ENCODE data around the gene NLRP11. TPM values are rescaled to one million over a fixed set of nuclear protein-coding genes. Genes with fewer than 3 reads are reported as not detected.

The NLRP11 gene
- total and polyA plus RNA-seq, 4 donors: 0.15 TPM; not detected in 3

DNA sequence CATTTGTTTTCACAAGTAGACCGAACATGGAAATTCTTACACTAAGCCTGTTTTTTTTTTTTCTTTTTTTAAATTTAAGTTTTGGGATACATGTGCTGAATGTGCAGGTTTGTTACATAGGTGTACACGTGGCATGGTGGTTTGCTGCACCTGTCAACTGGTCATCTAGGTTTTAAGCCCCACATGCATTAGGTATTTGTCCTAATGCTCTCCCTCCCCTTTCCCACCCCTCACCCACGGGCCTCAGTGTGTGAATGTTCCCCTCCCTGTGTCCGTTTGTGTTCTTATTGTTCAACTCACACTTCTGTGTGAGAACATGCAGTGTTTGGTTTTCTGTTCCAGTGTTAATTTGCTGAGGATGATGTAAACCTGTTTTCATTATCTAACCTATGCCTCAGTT lies 7.1 kb upstream of the NLRP11 start:
- WGBS (ENCODE audit: insufficient coverage): no CpG with 5 or more reads among the region's 4 CpGs
- no peak overlapping the region for H3K27ac ChIP-seq (ENCODE audit: low read depth, low read length)
- H3K27me3 ChIP-seq (ENCODE audit: control insufficient read depth, insufficient read depth, low read length): no peaks in the 10 kb centered on the region
- no peaks in the 10 kb centered on the region for H3K4me1 ChIP-seq (ENCODE audit: control insufficient read depth, insufficient read depth, low read length)
- H3K4me3 ChIP-seq (ENCODE audit: low read depth, low read length): no peak overlapping the region
- peaks cover 3% of the 10 kb centered on the region for H3K9me3 ChIP-seq (ENCODE audit: control insufficient read depth, insufficient read depth, low read length)
- DNase-seq (ENCODE audit: low read depth in 4 of 6, low spot score in 6 of 6): no peak
- no peaks in the 10 kb centered on the region for H3K36me3 ChIP-seq (ENCODE audit: control insufficient read depth, insufficient read depth, low read length)

DNA sequence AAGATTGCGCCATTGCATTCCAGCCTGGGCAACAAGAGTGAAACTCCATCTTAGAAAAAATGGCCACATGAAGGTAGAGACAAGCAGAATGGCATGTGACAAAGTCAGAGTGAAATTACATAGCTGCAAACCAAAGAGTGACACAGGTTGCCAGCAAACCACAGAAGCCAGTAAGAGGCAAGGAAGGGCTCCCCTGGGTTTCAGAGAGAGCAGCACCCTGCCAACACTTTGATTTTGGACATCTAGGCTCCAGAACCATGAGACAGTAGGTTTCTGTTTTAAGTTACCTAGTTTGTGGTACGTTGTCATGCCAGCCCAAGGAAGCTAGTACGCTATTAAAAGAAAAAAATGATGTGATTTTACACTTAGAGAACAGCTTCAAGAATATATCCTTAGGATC lies 6.5 kb upstream of the NLRP11 start:
- H3K9me3 ChIP-seq (ENCODE audit: control insufficient read depth, insufficient read depth, low read length): peaks cover 2% of the 10 kb centered on the region
- 86% methylated on average over 1 of the region's 3 CpGs for WGBS (ENCODE audit: insufficient coverage)
- H3K4me3 ChIP-seq (ENCODE audit: low read depth, low read length): no peak overlapping the region
- H3K4me1 ChIP-seq (ENCODE audit: control insufficient read depth, insufficient read depth, low read length): no peaks in the 10 kb centered on the region
- H3K27me3 ChIP-seq (ENCODE audit: control insufficient read depth, insufficient read depth, low read length): no peaks in the 10 kb centered on the region
- H3K36me3 ChIP-seq (ENCODE audit: control insufficient read depth, insufficient read depth, low read length): no peaks in the 10 kb centered on the region
- DNase-seq (ENCODE audit: low read depth in 4 of 6, low spot score in 6 of 6): no peak
- no peak overlapping the region for H3K27ac ChIP-seq (ENCODE audit: low read depth, low read length)

DNA sequence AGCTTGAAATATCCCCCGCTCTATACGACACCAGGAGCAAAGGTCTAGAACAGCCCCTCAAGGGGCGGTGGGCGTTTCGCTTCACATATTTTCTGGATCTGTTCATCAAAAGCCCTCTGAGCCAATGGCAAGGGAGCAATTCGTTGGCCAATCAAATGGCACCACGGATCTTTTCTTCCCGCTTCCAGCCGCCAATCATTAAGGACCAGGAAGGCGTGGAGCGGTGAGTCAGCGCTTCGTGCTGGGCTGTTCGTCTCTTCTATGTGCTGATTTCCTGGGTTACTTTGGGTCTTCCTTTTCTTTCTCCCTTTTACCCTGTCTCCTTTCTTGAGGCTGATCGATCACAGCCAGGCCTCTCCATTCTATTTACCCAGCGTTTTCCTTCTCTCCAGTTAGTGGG lies 4.5 kb upstream of the NLRP11 start, which contains the start of gene NLRP4:
Gene NLRP4, plus strand, starts transcription at position 201 of the 400 bp plus-strand sequence. CDS start 15,541 bp downstream, outside the sequence.
- Histone ChIP-seq H3K4me1 (ENCODE audit: control insufficient read depth, insufficient read depth, low read length) (no peaks in the 10 kb centered on the region), H3K27me3 (ENCODE audit: control insufficient read depth, insufficient read depth, low read length) (no peaks in the 10 kb centered on the region), H3K36me3 (ENCODE audit: control insufficient read depth, insufficient read depth, low read length) (no peaks in the 10 kb centered on the region), H3K4me3 (ENCODE audit: low read depth, low read length) (no peak within 1 kb of the TSS), H3K27ac (ENCODE audit: low read depth, low read length) (no peak within 1 kb of the TSS), H3K9me3 (ENCODE audit: control insufficient read depth, insufficient read depth, low read length) (no peaks in the 10 kb centered on the region)
- DNase-seq (ENCODE audit: low read depth in 4 of 6, low spot score in 6 of 6): no peak
- WGBS (ENCODE audit: insufficient coverage): 86% methylated on average over 14 of the region's 16 CpGs

DNA sequence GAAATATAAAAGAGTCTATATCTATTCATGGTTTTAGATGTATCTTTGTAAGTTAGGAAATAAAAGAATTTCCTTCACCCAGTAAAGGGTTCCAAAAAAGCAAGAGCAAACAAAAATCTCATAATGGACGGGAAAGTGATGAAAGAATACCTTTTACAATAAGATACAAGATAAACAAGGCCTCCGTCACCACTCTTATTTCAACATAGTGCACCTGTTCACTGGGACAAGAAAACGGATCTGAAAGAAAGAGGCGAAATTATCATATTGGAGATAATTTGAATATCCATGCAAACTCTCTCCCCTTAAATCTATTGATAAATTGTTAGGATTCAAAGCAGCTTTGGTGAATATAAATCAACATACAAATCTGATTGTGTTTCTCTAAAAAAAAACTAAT lies 877 bp upstream of the NLRP11 start:
- H3K27me3 ChIP-seq (ENCODE audit: control insufficient read depth, insufficient read depth, low read length): no peaks in the 10 kb centered on the region
- no peaks in the 10 kb centered on the region for H3K9me3 ChIP-seq (ENCODE audit: control insufficient read depth, insufficient read depth, low read length)
- no peaks in the 10 kb centered on the region for H3K36me3 ChIP-seq (ENCODE audit: control insufficient read depth, insufficient read depth, low read length)
- no CpG with 5 or more reads among the region's 4 CpGs for WGBS (ENCODE audit: insufficient coverage)
- H3K4me3 ChIP-seq (ENCODE audit: low read depth, low read length): no peak overlapping the region
- H3K4me1 ChIP-seq (ENCODE audit: control insufficient read depth, insufficient read depth, low read length): no peaks in the 10 kb centered on the region
- no peak overlapping the region for H3K27ac ChIP-seq (ENCODE audit: low read depth, low read length)
- no peak for DNase-seq (ENCODE audit: low read depth in 4 of 6, low spot score in 6 of 6)

DNA sequence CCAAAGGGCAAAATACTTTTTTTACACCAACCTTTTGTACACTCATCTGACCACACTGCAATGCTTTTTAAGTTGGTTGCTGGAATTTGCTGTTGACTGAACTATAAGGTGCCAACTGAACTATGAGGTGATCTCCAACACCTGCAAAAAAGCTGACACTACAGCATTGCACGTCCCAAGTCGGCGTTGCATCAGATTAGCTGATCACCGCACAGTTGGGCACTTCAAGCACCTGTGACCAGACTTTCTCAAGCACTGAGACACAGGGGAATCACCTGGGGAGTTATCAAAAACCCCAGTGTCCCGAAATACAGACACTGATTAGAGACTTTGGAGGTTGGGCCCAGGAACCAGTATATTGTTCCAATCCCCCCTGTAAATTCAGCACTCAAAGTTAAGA lies 1.1 kb downstream of the NLRP11 start:
- Histone ChIP-seq H3K27ac (ENCODE audit: low read depth, low read length) (no peak overlapping the region), H3K4me1 (ENCODE audit: control insufficient read depth, insufficient read depth, low read length) (no peaks in the 10 kb centered on the region), H3K9me3 (ENCODE audit: control insufficient read depth, insufficient read depth, low read length) (no peaks in the 10 kb centered on the region), H3K4me3 (ENCODE audit: low read depth, low read length) (no peak overlapping the region), H3K36me3 (ENCODE audit: control insufficient read depth, insufficient read depth, low read length) (no peaks in the 10 kb centered on the region), H3K27me3 (ENCODE audit: control insufficient read depth, insufficient read depth, low read length) (no peaks in the 10 kb centered on the region)
- 80% methylated on average over 1 of the region's 5 CpGs for WGBS (ENCODE audit: insufficient coverage)
- DNase-seq (ENCODE audit: low read depth in 4 of 6, low spot score in 6 of 6): no peak

DNA sequence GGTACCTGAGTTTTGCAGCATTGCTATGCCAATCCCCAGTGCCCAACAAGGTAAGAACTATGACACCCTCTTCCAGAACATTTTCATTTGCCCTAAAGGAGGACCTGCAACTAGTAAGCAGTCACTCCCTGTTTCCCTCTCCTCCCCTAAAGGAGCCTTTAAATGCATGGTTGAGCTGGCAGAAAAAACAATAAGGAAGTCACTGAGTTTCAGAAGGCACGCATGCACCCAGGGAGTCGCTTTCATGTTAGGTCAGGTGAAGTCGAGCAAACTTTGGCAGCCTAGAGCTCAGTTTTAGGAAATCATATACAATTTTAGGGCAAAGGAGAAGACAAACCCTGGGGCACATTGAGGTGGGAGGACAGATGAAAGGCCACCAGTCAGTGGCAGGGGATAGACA lies 11.8 kb downstream of the NLRP11 start:
- H3K36me3 ChIP-seq (ENCODE audit: control insufficient read depth, insufficient read depth, low read length): no peaks in the 10 kb centered on the region
- H3K27ac ChIP-seq (ENCODE audit: low read depth, low read length): no peak overlapping the region
- H3K4me3 ChIP-seq (ENCODE audit: low read depth, low read length): no peak overlapping the region
- H3K27me3 ChIP-seq (ENCODE audit: control insufficient read depth, insufficient read depth, low read length): no peaks in the 10 kb centered on the region
- WGBS (ENCODE audit: insufficient coverage): 81% methylated on average over 3 of the region's 3 CpGs
- H3K4me1 ChIP-seq (ENCODE audit: control insufficient read depth, insufficient read depth, low read length): no peaks in the 10 kb centered on the region
- DNase-seq (ENCODE audit: low read depth in 4 of 6, low spot score in 6 of 6): no peak
- no peaks in the 10 kb centered on the region for H3K9me3 ChIP-seq (ENCODE audit: control insufficient read depth, insufficient read depth, low read length)

DNA sequence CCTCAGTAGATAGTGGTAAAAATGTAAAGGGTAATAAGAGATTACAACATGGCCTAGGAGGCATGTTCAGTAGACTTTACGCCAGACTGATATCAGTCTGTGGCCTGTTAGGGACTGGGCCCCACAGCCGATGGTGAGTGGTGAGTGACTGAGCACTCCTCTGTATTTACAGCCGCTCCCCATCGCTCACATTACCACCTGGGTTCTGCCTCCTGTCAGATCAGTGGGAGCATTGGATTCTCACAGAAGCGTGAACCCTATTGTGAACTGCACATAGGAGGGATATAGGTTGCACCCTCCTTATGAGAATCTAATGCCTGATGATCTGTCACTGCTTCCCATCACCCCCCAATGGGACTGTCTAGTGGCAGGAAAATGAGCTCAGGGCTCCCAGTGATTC lies 17.9 kb downstream of the NLRP11 start:
- Histone ChIP-seq H3K4me1 (ENCODE audit: control insufficient read depth, insufficient read depth, low read length) (no peaks in the 10 kb centered on the region), H3K36me3 (ENCODE audit: control insufficient read depth, insufficient read depth, low read length) (no peaks in the 10 kb centered on the region), H3K27me3 (ENCODE audit: control insufficient read depth, insufficient read depth, low read length) (no peaks in the 10 kb centered on the region), H3K9me3 (ENCODE audit: control insufficient read depth, insufficient read depth, low read length) (no peaks in the 10 kb centered on the region), H3K27ac (ENCODE audit: low read depth, low read length) (no peak overlapping the region), H3K4me3 (ENCODE audit: low read depth, low read length) (no peak overlapping the region)
- no peak for DNase-seq (ENCODE audit: low read depth in 4 of 6, low spot score in 6 of 6)
- 80% methylated on average over 1 of the region's 5 CpGs for WGBS (ENCODE audit: insufficient coverage)

DNA sequence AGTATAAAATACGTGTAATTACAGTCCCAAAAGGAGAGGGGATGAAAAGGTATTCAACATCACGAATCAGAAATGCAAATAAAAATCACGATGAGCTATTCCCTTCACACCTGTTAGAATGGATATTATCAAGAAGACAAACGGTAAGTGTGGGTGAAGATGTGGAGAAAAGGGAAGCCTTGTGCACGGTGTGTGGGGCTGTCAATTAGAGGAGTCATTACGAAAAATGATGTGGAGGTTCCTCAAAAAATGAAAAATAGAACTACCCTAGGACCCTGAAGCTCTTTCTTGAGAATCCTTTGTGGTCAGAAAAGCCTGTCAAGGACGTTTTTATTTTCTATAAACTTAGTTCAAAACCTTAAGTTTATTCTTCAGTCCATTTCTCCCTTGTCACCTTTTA lies 19.4 kb downstream of the NLRP11 start:
- H3K27me3 ChIP-seq (ENCODE audit: control insufficient read depth, insufficient read depth, low read length): no peaks in the 10 kb centered on the region
- H3K36me3 ChIP-seq (ENCODE audit: control insufficient read depth, insufficient read depth, low read length): no peaks in the 10 kb centered on the region
- no peaks in the 10 kb centered on the region for H3K9me3 ChIP-seq (ENCODE audit: control insufficient read depth, insufficient read depth, low read length)
- H3K4me3 ChIP-seq (ENCODE audit: low read depth, low read length): no peak overlapping the region
- H3K27ac ChIP-seq (ENCODE audit: low read depth, low read length): no peak overlapping the region
- H3K4me1 ChIP-seq (ENCODE audit: control insufficient read depth, insufficient read depth, low read length): no peaks in the 10 kb centered on the region
- 29% methylated on average over 3 of the region's 7 CpGs for WGBS (ENCODE audit: insufficient coverage)
- DNase-seq (ENCODE audit: low read depth in 4 of 6, low spot score in 6 of 6): no peak

DNA sequence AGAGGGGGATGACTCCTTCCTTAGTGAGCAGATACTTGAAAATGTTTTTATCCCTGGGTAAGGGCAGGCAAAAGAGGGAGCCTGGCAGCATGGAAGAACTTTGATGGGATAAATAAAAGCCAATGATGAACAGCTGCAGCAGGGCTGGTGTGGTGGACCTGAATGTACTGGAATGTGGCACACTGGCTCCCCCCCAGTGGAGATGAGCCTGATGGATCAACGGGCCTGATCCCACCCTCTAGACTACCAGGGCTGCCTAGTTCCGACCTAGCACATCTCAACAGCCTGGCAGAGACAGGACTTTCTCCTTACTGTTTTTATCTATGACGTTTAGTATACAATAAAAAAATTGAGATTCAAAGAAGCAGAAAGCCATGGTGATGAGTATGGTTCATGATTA lies 20.5 kb downstream of the NLRP11 start:
- no peaks in the 10 kb centered on the region for H3K4me1 ChIP-seq (ENCODE audit: control insufficient read depth, insufficient read depth, low read length)
- H3K27me3 ChIP-seq (ENCODE audit: control insufficient read depth, insufficient read depth, low read length): no peaks in the 10 kb centered on the region
- no peak overlapping the region for H3K4me3 ChIP-seq (ENCODE audit: low read depth, low read length)
- no CpG with 5 or more reads among the region's 3 CpGs for WGBS (ENCODE audit: insufficient coverage)
- H3K36me3 ChIP-seq (ENCODE audit: control insufficient read depth, insufficient read depth, low read length): no peaks in the 10 kb centered on the region
- no peaks in the 10 kb centered on the region for H3K9me3 ChIP-seq (ENCODE audit: control insufficient read depth, insufficient read depth, low read length)
- DNase-seq (ENCODE audit: low read depth in 4 of 6, low spot score in 6 of 6): no peak
- no peak overlapping the region for H3K27ac ChIP-seq (ENCODE audit: low read depth, low read length)

DNA sequence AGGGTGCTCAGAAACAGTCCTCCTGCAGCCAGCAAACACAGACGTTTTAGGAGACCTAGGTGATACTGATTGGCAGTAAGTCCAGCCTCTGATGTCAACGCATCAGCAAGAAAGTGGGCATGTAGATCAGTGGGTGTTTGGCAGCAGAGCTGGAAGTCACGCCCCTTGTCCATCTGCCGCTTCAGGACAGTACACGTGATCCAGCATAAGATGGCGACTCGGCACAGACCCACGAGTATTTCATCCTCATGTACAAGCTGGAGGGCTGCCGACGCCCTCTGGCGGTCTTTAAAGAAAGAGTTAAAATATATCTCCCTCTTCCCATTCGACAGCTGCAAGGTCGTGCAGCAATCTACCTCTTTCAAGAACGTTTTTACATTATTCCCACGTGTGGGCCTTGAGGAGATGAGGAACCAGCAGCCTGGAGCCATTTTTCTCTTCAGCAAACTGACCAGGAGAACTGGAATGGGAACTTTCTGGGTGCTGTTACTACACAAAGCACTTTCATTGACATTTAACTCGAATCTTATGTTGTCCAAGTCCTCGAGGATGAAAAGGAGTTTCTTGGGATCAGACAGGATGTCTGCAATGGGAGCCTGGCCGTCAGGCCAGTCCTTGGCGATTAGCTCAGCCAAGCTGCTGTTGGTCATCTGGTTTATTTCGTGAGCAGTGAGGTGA lies 22.3 kb downstream of the NLRP11 start:
- H3K4me1 ChIP-seq (ENCODE audit: control insufficient read depth, insufficient read depth, low read length): no peaks in the 10 kb centered on the region
- no peak overlapping the region for H3K4me3 ChIP-seq (ENCODE audit: low read depth, low read length)
- 35% methylated on average over 20 of the region's 20 CpGs for WGBS (ENCODE audit: insufficient coverage)

More for the DNA sequence above, 22.3 kb downstream of the NLRP11 start:
- Histone ChIP-seq H3K9me3 (ENCODE audit: control insufficient read depth, insufficient read depth, low read length) (no peaks in the 10 kb centered on the region), H3K27me3 (ENCODE audit: control insufficient read depth, insufficient read depth, low read length) (no peaks in the 10 kb centered on the region), H3K27ac (ENCODE audit: low read depth, low read length) (no peak overlapping the region), H3K36me3 (ENCODE audit: control insufficient read depth, insufficient read depth, low read length) (no peaks in the 10 kb centered on the region)
- DNase-seq (ENCODE audit: low read depth in 4 of 6, low spot score in 6 of 6): peak in 1 of 6 donors; percentile 1
